Epidermal melanocyte (primary cell): Measurements from ENCODE around the gene SHC3.

ENCODE experiments used
- DNase-seq: peaks from one replicate; pipeline ENCODE4 v3.0.0; 2011; ENCODE audit warnings: low spot score; ENCODE audit not compliant: insufficient read length

The SHC3 gene

DNA sequence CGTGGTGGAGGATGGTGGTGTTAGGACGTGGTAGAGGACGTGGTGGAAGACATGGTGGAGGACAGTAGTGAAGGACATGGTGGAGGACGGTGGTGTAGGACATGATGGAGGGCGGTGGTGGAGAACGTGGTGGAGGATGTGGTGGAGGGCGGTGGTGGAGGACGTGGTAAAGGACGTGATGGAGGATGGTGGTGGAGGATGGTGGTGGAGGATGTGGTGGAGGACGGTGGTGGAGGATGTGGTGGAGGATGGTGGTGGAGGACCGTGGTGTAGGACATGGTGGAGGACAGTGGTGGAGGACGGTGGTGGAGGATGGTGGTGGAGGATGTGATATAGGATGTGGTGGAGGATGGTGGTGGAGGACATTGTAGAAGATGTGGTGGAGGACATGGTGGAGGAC, 119.7 kb downstream of the SHC3 start:
- no peak for DNase-seq

DNA sequence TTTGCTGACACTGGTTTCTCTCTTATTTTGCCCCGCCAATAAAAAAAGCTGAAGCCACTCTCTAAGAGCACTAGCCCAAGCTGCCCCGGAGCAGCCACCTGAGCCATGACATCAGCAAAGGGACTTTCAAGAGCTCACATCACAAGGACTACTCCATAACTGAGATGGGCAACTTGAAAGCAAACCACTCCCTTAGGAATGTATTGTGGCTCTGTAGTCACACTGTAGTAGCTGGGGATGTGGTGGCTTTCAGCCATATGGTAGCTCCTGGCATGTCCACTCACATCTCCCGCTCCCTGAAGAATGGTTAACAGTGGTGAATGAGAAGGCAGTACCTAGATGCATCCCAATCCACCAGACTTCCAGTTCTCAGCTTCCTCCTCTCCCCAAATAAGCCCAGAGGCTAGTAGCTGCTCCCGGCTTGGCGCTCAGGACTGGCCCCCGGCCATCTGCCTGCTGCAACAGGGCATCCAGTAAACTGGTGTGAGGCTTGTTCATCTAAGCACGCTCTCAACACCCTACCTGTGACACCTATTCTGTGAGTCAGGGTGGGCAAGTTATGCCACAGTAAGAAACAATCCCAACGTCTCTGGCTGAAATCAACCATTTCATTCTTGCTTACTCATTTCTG, 123.6 kb downstream of the SHC3 start:
- DNase-seq = no peak

DNA sequence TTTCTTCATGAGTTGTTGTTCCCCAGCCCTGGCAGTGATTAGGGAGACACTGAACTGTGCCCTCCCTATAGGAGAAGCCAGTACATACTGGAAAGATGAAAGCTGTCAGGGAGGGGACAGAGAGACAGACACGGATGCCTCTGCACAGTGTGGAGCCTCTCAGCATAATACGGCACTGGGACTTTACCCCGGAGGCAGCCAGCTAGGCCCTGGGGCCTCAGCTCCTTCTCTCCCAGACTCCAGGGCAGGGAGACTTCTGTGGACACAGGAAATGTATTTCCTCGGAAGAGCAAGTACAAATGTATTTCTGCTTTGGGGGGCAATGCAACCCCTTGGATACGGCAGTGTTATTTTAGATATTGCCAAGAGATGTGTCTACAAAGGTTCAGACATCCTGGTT, 125.3 kb downstream of the SHC3 start:
- no peak for DNase-seq

DNA sequence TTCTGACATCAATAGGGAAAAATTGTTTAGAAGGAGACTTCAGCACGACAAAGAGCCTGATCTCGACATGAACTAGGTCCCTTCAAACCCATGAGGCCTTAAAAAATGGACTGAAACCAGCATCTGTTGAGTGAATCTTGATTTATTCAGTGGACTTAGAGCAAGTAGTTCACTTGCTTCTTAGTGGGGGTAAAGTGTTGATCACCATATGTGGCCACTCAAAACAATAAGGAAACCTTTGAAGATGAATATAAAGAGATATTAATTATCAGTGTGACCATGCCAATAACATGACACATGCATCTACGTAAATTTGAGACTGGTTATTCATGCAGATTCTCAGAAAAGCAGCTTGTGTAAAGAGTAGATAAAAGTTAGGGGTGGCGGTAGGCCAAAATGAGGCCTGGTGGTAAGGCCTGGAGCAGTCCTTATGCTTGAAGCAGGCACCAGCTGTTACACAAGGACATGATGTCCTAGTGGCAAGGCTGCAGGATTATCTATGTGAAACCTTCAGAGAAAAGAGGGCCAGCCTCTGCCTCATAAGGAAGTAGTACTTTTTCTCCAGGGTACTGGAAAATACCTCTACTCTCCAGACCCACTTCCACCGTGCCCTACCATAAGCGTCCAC, 126.0 kb downstream of the SHC3 start:
- no peak for DNase-seq

DNA sequence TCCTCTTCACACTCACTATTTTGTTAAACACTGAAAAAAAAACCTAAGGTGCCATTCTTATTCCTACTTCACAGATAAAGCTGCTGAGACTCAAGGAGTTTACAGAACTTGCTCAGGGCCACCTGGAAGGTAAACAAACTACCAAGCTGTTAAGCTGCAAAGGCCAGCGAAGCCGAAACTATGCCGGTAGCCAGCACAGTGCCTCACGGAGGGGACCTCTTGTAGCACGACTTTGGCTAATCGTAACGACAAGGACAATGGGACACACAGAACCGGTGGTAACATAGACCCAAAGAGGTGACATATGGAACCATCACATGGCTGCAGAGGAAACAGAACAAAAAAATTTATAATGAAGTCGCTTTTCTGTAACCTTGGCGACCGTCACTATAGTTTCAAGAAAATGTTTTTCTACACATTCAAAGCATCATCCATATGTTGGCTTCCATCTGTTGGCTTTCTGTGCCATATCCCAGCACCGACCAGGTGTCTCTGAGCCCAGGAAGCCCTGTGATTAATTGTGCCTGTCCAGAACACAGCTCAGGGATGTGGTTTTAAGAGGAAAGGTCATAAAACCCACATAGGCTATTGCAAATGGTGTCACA, 127.1 kb downstream of the SHC3 start:
- no peak for DNase-seq

DNA sequence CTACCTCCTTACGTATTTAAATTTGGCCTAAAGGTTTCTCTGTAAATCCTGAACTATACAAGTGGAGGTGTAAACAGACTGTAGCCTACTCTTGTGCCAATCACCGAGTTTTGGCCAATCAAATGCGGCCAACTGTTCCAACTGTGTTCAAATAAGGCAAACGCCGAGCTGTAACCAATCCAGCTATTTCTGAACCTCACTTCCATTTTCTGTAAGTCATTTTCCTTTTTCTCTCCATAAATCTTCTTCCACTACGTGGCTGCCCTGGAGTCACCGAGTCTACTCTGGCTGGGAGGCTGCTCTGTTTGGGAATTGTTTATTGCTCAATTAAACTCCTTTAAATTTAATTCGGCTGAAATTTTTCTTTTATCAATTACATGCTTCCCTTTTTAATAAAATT, 129.0 kb downstream of the SHC3 start:
- no peak for DNase-seq

DNA sequence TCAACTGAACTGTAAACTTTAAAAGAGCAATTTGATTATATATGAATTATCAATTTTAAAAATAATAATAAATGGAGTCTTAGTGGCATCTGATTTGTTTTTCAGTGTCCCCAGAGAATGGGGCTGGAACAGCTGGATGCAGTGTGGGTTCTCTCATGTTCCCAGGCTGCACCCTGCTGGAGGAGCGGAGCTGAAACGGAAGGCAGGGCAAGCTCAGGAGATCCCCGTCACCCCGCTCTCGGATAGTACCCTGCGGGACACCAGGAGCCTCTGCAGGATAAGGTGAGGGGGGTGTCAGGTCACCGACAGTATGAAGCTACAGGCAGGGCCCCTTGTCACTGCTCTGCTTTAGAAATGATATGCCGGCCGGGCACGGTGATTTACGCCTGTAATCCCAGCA, 130.0 kb downstream of the SHC3 start:
- DNase-seq = no peak

DNA sequence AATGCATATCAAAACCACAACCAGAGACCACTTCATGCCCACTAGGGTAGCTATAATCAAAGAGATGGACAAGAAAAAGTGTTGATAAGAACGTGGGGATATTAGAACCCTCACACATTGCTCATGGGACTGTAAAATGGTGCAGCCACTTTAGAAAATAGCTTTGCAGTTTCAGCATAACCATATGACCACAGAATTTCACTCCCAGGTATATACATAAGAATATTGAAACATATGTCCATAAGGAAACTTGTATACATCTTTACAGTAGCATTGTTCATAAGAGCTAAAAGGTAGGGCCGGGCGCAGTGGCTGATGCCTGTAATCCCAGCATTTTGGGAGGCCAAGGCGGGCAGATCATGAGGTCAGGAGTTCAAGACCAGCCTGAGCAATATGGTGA, 131.0 kb downstream of the SHC3 start:
- DNase-seq = no peak

DNA sequence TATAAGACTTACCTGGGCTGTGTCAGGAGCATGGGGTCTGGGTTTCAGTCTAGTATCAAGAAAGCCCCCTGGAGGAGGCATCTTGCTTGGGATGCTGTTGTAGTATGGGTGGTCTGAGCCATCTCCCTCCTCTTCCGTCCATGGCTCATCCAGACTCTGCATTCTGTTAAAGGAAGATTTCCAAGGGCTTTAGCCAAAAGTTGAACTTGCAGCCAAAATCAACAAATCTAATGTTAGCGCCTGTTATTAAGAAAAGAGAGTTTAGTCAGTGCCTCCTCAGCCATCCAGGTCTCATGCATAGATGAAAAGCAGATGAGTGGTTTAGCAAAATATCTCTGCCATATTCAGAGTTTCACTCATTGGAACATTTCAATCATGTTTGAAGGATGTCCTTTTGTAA, 131.8 kb downstream of the SHC3 start:
- DNase-seq = no peak

DNA sequence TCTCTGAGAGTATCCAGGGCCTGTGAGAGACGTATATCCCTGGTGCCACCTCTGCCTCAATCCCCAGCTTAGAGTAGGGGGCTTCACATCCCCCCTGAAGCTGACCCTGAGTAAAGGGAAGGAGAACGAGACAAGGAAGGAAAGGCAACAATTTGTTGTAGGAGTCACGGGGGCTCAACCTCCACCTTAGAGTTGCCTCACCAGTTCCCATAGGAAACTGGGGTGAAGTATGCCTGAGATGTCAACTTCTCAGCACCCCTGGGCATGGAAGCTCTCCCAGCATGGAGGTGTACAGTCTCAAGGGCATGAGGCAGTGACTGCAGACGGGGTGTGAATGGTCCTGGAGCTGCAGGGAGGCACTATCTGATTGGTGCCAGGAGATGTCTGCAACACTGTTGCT, 133.7 kb downstream of the SHC3 start:
- DNase-seq = no peak

DNA sequence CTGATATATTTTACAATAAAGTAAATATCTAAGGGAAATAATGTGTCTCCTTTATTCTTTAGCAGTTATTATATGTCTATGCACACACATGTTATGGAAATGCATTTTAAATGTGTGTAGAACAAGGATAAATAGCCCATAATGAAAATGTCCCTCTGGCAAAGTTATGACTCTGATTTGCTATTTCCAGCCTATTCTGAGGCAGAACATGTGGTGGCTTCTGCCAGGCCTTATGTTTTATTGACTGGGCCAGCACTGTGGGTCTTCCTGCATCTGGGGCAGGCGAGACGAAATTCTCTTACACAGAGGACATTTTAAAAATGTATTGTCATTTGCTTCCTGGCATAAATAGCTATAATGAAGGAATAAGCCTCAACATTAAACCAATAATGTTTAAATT, 134.5 kb downstream of the SHC3 start:
- DNase-seq = no peak

DNA sequence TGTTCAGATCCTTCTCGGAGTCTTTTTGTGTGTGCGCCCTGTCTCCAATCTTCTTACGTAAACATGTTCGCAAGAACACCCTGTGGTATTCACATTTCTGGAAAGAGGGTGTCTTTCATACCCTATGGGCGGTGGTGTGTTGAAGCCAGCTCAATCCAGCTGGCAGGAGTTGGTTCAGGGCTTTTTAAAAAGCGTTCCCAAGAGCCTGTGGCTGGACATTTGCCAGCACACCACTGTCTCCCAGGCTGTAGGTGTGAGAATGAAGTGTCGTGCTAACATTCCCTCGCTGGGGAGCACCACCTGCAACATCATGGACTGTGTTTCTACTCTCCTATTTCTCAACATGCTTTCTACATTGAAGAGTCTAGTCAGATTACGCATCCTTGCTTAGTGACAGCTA, 135.6 kb downstream of the SHC3 start:
- no peak for DNase-seq

DNA sequence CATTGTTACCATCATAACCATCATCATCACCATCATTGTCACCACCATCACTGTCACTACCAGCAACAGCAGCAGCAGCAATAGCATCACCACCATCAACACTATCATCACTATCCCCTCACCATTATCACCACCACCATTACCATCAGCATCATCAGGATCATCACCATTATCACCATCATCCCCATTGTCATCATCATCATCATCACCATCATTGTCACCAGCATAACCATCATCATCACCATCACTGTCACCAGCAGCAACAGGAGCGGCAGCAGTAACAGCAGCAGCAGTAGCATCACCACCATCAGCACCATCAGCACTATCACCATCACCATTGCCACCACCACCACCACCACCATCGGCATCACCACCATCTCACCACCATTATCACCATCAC, 139.0 kb downstream of the SHC3 start:
- no peak for DNase-seq

DNA sequence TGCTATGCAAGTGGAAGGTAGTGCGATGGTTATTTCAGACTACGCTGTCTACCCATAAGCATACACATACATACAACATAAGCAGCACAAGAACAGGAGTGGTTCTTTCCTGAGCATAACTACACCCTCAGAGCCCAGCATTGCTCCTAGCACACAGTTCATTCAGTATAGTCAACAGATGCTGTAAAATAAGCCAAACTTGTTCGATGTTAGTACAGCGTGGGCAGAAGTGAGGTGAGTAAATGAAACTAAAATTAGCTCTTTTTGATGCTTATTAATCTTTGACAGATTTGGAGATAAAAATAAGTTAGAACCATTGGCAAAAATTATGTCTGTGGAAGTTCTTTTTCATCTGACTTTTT, 139.5 kb downstream of the SHC3 start:
- no peak for DNase-seq

DNA sequence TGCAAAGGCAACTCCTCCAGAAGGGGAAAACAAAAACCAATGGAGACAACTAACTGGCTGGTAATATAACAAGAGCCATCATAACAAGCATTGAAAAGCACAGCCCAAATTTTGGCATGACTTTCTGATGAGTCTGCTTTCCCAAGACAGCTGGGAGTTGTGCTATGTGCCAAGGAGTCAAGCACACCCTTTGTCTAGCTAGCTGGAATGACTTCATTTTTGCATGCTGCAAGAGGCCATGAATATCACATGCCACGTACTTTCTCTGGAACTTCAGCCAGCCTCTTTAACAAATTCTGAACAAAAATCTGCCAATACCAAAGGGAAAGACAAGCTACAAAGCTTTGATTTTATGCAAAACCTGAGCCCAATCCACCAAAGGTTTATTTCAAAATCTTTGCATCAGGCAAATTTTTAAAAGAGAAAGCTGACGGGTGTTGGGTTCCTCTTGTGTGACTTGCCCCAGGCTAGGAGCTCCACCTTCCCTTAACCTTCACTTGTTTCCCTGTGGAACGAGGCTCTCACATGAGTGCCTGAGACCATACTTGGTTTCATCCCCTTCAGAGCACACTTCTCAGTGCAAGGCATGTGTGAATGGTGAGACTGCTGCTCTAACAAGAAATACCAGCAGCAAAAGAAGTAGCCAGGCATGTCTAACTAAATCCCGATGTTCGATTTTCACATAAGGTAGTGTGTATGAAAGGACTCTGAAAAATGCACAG, 140.1 kb downstream of the SHC3 start:
- DNase-seq = no peak

DNA sequence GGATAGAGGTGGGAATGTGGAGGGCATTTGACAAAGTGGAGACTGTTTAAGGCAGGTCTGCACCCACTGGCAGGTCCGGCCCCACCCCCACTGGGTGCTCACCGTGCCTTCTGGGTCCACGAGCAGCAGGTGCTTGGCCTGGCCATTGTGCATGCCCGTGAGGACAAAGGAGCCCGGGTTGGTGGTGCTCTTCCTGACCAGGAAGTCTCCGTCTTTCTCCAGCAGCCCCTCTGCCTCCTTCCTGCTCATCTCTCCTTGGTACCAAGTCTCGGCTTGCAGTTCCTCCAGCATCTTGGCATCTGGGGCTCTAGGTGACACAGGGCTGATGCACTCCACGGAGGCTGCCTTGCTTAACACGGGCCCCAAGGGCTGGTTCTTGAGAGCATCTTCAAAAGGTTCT, 140.7 kb downstream of the SHC3 start:
- DNase-seq = no peak

DNA sequence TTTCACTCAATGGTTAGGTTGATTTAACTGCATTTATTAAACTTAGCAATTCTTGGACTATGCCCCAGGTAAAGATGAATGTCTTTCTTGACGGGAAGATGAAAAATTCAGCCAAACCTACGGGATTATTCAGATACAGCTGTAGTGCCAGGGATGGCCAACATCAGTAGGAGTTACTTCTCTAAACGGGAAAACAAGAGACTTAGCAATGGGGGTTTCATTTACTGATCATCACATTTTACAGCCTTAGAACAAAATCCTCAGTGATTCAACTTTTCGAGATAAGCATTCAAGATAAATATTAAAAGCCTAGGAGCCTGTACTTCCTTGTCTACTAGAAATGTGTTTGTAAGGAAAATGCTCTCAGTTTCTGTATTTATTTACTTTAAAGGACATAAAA, 141.3 kb downstream of the SHC3 start:
- DNase-seq = no peak

DNA sequence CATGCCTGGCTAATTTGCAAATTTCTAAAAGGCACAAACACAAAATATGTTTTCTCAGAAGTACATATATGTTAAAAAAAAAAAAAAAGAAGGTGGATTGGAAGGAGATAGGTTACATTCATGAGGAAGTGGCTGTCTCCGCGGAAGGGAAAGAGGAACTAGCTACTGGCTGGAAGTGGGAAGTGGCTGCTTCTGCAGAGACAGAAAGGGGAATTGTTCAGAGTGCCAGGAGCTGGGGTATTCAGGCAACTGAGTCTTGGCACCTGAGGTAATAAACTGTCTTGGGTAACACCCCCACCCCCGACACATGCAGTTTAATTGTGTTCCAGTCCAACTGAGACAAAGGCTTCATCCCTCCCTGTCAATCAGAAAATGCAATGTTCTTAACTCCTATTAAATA, 141.7 kb downstream of the SHC3 start:
- DNase-seq = no peak

DNA sequence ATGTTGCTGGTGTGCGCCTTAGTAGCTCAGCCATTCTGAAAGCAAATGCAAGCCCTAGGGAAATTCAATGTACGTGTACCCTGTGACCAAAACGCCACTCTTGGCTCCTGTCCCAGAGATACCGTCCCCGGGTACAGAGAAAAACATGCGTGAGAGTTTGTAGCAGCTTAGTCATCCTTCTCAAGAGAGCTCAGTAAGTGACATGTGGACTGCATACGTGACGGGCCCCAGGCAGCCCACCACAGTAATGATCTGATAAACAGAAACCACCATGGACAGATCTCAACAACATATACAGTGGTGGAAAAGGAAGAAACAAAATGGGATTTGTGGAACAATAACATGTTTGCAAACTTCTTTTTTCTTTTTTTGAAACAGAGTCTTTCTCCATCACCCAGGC, 142.2 kb downstream of the SHC3 start:
- no peak for DNase-seq

DNA sequence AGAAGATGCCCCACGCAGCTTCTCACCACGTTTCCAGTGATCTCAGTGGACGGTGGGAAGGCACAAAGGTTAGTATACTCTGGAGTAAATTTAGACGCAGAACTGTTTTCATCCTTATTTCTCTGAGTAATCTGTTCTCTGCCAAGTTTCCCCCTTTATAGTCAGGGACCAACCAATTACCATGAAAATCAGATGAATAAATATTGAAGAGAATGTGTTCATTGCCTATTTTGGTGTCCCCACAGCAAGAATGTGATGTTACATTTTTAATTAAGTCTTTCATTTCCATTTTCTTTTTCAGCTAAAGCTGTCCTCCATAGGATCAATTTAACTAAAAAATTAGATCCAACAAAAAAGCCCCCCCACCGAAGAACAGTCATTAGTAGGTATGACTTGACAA, 146.0 kb downstream of the SHC3 start:
- DNase-seq = no peak

DNA sequence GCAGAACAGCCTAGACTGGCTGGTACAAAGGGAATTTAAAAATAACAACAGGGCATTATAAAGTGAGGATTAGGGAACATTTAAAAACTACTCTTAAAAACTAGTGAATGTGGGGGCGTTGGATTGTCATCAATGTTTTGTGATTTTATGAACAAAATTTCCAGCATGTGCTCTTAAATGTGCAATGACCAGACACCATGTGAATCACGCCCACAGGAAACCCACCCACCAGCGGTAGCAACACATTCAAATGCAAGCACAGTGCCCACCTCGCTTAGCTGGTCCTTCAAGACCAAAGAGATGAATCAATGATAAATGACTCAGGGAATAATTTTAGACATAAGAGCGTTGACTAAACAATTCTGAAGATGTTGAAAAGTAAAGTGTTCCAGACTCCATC, 146.4 kb downstream of the SHC3 start:
- no peak for DNase-seq

DNA sequence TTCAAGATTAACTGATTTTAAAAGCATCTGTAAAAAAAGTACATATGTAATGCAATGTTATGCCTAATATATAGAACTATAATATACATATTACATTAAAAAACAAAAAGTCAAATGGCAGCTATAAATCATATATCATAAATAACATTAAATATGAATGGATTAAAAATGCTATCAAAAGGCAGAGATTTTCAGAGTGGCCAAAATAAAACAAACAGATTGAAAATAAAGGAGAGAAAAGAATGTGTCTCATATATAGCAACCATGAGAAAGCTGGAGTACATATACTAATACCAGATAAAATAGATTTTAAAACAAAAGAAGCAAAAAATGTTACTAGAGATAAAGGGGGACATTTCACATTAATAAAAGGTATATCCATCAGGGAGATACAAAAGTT, 148.8 kb downstream of the SHC3 start:
- DNase-seq = no peak

DNA sequence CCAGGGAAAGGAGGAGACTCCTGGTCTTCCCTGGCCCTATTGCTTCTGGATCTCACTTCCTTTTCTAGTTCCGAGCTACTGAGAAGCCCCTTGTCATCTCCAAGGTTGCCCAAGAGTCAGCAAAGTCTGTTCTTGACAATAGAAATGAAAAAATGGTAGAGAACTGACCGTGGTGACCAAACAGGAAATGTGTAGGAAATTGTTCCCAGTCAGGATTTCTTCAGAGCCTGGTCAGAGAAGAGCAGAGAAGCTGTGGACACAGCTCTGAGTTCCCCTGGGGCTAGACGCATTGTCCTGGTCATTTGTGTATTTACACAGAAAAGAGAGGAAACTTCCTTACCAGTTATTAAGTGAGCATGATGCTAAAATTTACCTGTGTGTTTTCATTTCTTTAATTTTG, 151.7 kb downstream of the SHC3 start:
- no peak for DNase-seq
